GM23338 (cell line): ENCODE data around the gene HOXA2. TPM values are rescaled to one million over a fixed set of nuclear protein-coding genes. Genes with fewer than 3 reads are reported as not detected.
A peak's percentile ranks its signal among the peaks of the same experiment; 100 is the strongest.

Experiments
- ATAC-seq: fragments of 200-7000 bp; cut with Tn5 transposase; 3 replicates; pipeline ENCODE4 v1.9.1; 2020
- DNase-seq: peaks from one replicate; pipeline ENCODE4 v3.0.0-alpha.2; 2015; ENCODE audit warnings: low spot score
- H2AFZ ChIP-seq: fragments of 200-600 bp; sonication (generic); 2 replicates; pipeline ENCODE4 v1.8.0; 2016; ENCODE audit warnings: antibody characterized with exemption, mild to moderate bottlenecking, moderate library complexity
- H3F3A ChIP-seq: fragments of 200-600 bp; sonication (generic); replicated peaks from 2 replicates; pipeline ENCODE4 v1.8.0; 2017; ENCODE audit warnings: antibody characterized with exemption, mixed run types, low read depth
- H3K27ac ChIP-seq: fragments of 200-600 bp; sonication (generic); 2 replicates; pipeline ENCODE4 v1.6.1; 2016; ENCODE audit warnings: low read depth
- H3K27me3 ChIP-seq: fragments of 200-600 bp; sonication (generic); 2 replicates; pipeline ENCODE4 v1.8.0; 2016; ENCODE audit warnings: mild to moderate bottlenecking, mixed run types, moderate library complexity; ENCODE audit not compliant: insufficient read depth
- H3K36me3 ChIP-seq: fragments of 200-600 bp; sonication (generic); 2 replicates; pipeline ENCODE4 v1.8.0; 2016; ENCODE audit warnings: mild to moderate bottlenecking; ENCODE audit not compliant: insufficient read depth
- H3K4me1 ChIP-seq: fragments of 200-600 bp; sonication (generic); 2 replicates; pipeline ENCODE4 v1.8.0; 2016; ENCODE audit warnings: mild to moderate bottlenecking, moderate library complexity; ENCODE audit not compliant: insufficient read depth
- H3K4me2 ChIP-seq: fragments of 200-600 bp; sonication (generic); 2 replicates; pipeline ENCODE4 v1.7.1; 2017; ENCODE audit warnings: mixed run types
- H3K4me3 ChIP-seq: fragments of 200-600 bp; sonication (generic); 2 replicates; pipeline ENCODE4 v1.6.1; 2016; ENCODE audit warnings: mixed run types
- H3K79me2 ChIP-seq: fragments of 200-600 bp; sonication (generic); replicated peaks from 2 replicates; pipeline ENCODE4 v1.8.0; 2017; ENCODE audit warnings: mild to moderate bottlenecking; ENCODE audit not compliant: insufficient read depth
- H3K9me2 ChIP-seq: fragments of 200-600 bp; sonication (generic); 2 replicates; pipeline ENCODE4 v1.8.0; 2017; ENCODE audit not compliant: insufficient read depth
- H4K20me1 ChIP-seq: fragments of 200-600 bp; sonication (generic); replicated peaks from 2 replicates; pipeline ENCODE4 v1.8.0; 2017; ENCODE audit warnings: mild to moderate bottlenecking; ENCODE audit not compliant: insufficient read depth
- H3K27ac Mint-ChIP-seq: 2 replicates; pipeline ENCODE4 v1.8.0; 2020; ENCODE audit warnings: inconsistent platforms, mild to moderate bottlenecking, moderate library complexity, mixed read lengths
- H3K27me3 Mint-ChIP-seq: 3 replicates; pipeline ENCODE4 v1.8.0; 2022; ENCODE audit warnings: low read depth, mild to moderate bottlenecking, moderate library complexity, mixed read lengths, inconsistent platforms; ENCODE audit not compliant: insufficient read depth, poor library complexity
- H3K36me3 Mint-ChIP-seq: 3 replicates; pipeline ENCODE4 v1.8.0; 2021; ENCODE audit warnings: low read depth, mild to moderate bottlenecking, inconsistent platforms, moderate library complexity, mixed read lengths
- H3K4me1 Mint-ChIP-seq: 3 replicates; pipeline ENCODE4 v1.8.0; 2020; ENCODE audit warnings: mild to moderate bottlenecking, inconsistent platforms, mixed read lengths
- H3K4me3 Mint-ChIP-seq: 3 replicates; pipeline ENCODE4 v1.8.0; 2021; ENCODE audit warnings: moderate library complexity, mild to moderate bottlenecking, inconsistent platforms, mixed read lengths
- H3K9me3 Mint-ChIP-seq: 3 replicates; pipeline ENCODE4 v1.8.0; 2020; ENCODE audit warnings: moderate library complexity, mild to moderate bottlenecking, inconsistent platforms, mixed read lengths
- EZH2 ChIP-seq: fragments of 200-600 bp; sonication (generic); IDR thresholded peaks from one replicate; pipeline ENCODE4 v1.8.0; 2017; ENCODE audit warnings: antibody characterized with exemption, mild to moderate bottlenecking, low read depth; ENCODE audit not compliant: unreplicated experiment
- EZH2phosphoT487 ChIP-seq: fragments of 200-600 bp; sonication (generic); IDR thresholded peaks from one replicate; pipeline ENCODE4 v1.8.1; 2018; ENCODE audit warnings: antibody characterized with exemption; ENCODE audit not compliant: unreplicated experiment
- NANOG ChIP-seq: IDR thresholded peaks from 2 replicates; pipeline ENCODE4 v1.6.1; 2016; ENCODE audit warnings: antibody characterized with exemption, borderline replicate concordance
- ZNF462 ChIP-seq: fragments of 250-450 bp; sonication (Bioruptor Pico); IDR thresholded peaks from 2 replicates; pipeline ENCODE4 v1.5.0; 2020; ENCODE audit warnings: mild to moderate bottlenecking, moderate library complexity
- polyA plus RNA-seq: library from polyadenylated mRNA; unstranded; fragments of >200 nt; fragmentation: Nextera tagmentation; extraction: Ambion mirVana; gene quantifications from 2 replicates; pipeline ENCODE4 v1.2.1, GENCODE V29; 2016
- total RNA-seq: library from RNA; depleted of rRNA; stranded (reverse); fragments of >200 nt; shearing (Covaris generic); gene quantifications from 2 replicates; pipeline ENCODE4 v1.2.3, GENCODE V29; 2014

HOXA2 gene
- total and polyA plus RNA-seq, 2 experiments from 2014 or later = not detected

DNA sequence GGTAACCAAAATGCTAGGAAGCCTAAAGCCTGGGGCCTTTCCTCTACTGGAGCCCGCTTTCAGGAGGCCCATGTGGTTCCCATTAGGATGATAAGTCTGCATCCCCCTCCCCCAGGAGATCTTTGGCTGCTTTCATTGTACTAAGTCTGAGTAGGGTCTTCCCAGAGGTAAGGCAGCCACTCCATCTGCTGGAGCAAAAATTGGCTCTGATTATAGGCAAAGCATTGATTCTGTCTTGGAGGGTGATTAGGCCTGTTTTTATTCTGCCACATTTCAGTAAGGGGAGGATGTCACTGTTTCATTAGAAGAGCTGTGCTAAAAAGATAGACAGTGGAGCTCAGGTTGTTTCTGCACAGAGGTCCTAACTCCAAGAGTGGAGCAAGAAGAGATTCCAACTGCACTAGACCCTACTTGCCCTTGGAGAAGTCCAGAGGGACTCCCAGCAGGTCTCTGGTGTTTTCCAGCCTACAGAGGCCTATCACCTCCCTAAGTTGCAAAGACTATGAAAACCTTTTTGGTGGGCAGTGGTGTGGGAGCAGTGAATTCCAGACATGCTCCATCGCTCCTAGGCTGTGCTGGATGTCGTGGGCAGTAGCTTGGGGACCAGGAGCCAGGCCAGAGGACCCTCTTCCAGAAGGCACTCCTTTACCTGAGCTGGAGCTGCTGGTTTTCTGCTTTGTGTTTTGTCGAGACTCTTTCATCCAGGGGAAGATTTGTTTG lies 7.1 kb upstream of the HOXA2 start:
- Histone ChIP-seq H3K9me2 (no peaks in the 10 kb centered on the region), H3K4me3 (no peak overlapping the region), H3K27ac (no peak overlapping the region), H3K27me3 (peaks cover 97% of the 10 kb centered on the region), H3K4me1 (peaks cover 36% of the 10 kb centered on the region), H3K79me2 (no peaks in the 10 kb centered on the region), H2AFZ (no peak overlapping the region), H3F3A (peaks cover 48% of the 10 kb centered on the region), H3K4me2 (peak overlapping the region; percentile 66; the same call in 1 of the 2 replicates), H3K36me3 (no peaks in the 10 kb centered on the region), H4K20me1 (peaks cover 73% of the 10 kb centered on the region)
- H3K27me3 Mint-ChIP-seq = peaks cover 95% of the 10 kb centered on the region
- no peak overlapping the region for H3K27ac Mint-ChIP-seq
- no peaks in the 10 kb centered on the region; the same call in 2 of the 3 replicates for H3K36me3 Mint-ChIP-seq
- TF ChIP-seq NANOG (no peak), EZH2 (peak; percentile 85)
- DNase-seq = no peak
- ATAC-seq = no peak
- H3K9me3 Mint-ChIP-seq = peaks cover 11% of the 10 kb centered on the region; the same call in 2 of the 3 replicates
- peaks cover 26% of the 10 kb centered on the region for H3K4me1 Mint-ChIP-seq
- H3K4me3 Mint-ChIP-seq = peak overlapping the region; percentile 50

DNA sequence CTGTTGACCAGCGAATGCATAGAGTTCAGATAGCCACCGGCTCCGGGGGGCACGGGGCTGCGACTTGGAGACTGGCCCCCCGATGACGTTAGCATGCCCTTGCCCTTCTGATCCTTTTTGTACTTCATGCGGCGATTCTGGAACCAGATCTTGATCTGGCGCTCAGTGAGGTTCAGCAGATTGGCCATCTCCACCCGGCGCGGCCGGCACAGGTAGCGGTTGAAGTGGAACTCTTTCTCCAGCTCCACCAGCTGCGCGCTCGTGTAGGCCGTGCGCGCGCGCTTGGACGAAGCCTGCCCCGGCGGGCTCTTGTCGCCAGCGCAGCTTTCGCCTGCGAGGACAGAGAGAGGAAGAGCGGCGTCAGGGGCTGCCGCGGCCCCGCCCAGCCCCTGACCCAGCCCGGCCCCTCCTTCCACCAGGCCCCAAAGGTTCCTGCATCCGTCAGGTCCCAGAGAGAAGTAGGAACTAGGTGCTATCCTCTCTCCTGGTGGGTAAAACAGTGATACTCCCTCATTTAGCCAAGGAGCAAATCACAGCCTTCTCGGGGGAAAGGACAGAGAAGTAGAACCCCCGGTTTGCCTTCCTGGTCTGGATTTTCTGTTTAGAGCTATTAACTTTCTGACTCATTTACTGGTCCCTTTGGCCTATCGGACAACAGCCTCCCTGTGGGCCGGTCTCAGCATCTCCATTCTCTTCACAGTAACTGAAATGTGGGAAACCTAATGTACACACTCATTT lies 6.1 kb upstream of the HOXA2 start:
- H3K4me1 ChIP-seq = peaks cover 32% of the 10 kb centered on the region
- H3K4me3 ChIP-seq = peak overlapping the region; percentile 49
- peak; percentile 51 for ATAC-seq
- peaks cover 100% of the 10 kb centered on the region for H3K27me3 ChIP-seq
- H2AFZ ChIP-seq = no peak overlapping the region
- Mint-ChIP-seq H3K4me1 (peaks cover 21% of the 10 kb centered on the region), H3K27ac (no peak overlapping the region), H3K36me3 (no peaks in the 10 kb centered on the region; the same call in 2 of the 3 replicates), H3K9me3 (peaks cover 11% of the 10 kb centered on the region; the same call in 2 of the 3 replicates), H3K27me3 (peaks cover 99% of the 10 kb centered on the region), H3K4me3 (peak overlapping the region; percentile 65)
- TF ChIP-seq EZH2phosphoT487 = peak; percentile 86
- TF ChIP-seq EZH2 = peak; percentile 75
- TF ChIP-seq ZNF462 (CRISPR knock-in tag) = no peak
- H3K4me2 ChIP-seq = peak overlapping the region; percentile 75
- DNase-seq = peak; percentile 82
- H3K36me3 ChIP-seq = no peaks in the 10 kb centered on the region
- peaks cover 52% of the 10 kb centered on the region for H3F3A ChIP-seq
- peaks cover 78% of the 10 kb centered on the region for H4K20me1 ChIP-seq
- H3K27ac ChIP-seq = no peak overlapping the region
- H3K79me2 ChIP-seq = no peaks in the 10 kb centered on the region
- no peaks in the 10 kb centered on the region for H3K9me2 ChIP-seq
